Tibial artery (tissue), 4 donors: ENCODE measurements around the gene RNF182.

Experiments
- DNase-seq, 2 donors: peaks; one replicate each; pipeline ENCODE4 v3.0.0-alpha.2; 2019
- H3K27ac ChIP-seq, 2 donors: fragments of 200-600 bp; sonication (generic) in 1 of 2; 1 replicate in 1 of 2; 2 replicates in 1 of 2; pipeline ENCODE4 v1.5.1; 2018 to 2019; ENCODE audit warnings: mild to moderate bottlenecking in 1 of 2
- H3K27me3 ChIP-seq, 2 donors: fragments of 200-600 bp; sonication (generic) in 1 of 2; one replicate each; pipeline versions ENCODE4 v1.5.1 to v1.6.0; 2016 to 2019
- H3K36me3 ChIP-seq, 3 donors: fragments of 200-600 bp; sonication (generic) in 2 of 3; one replicate each; pipeline ENCODE4 v1.5.1; 2016 to 2019; ENCODE audit warnings: mild to moderate bottlenecking in 2 of 3
- H3K4me1 ChIP-seq, 4 donors: fragments of 200-600 bp; sonication (generic) in 2 of 4; 1 replicate in 3 of 4; 2 replicates in 1 of 4; pipeline ENCODE4 v1.5.1; 2016 to 2019
- H3K4me3 ChIP-seq, 2 donors: fragments of 200-600 bp; sonication (generic) in 1 of 2; 1 replicate in 1 of 2; 2 replicates in 1 of 2; pipeline ENCODE4 v1.5.1; 2018 to 2019; ENCODE audit warnings: mild to moderate bottlenecking in 2 of 2
- H3K9me3 ChIP-seq, 3 donors: fragments of 200-600 bp; sonication (generic) in 1 of 3; one replicate each; pipeline ENCODE4 v1.5.1; 2016 to 2019
- intact Hi-C: fragments of 100-400 bp; cut with DNase I; formaldehyde crosslinking; loops from one replicate; pipeline ENCODE4 v1.15.0; 2023; ENCODE audit warnings: low total_unique reads
- TF ChIP-seq, protein P1 (sequence below), 2 experiments: fragments of 200-600 bp in 1 of 2; fragments of 450-650 bp in 1 of 2; IDR thresholded peaks; one replicate each; pipeline ENCODE4 v1.5.1; 2017 to 2019; ENCODE audit warnings: antibody characterized with exemption in 2 of 2, mild to moderate bottlenecking in 1 of 2, moderate library complexity in 1 of 2

The RNF182 gene

GRCh38 chr6:13924146-13924948 lies 405 bp upstream of the RNF182 start:
- peak in 1 of 2 donors; percentile 71 for DNase-seq
- intact Hi-C loops: no loop called here
- no peaks in the 10 kb centered on the region for H3K36me3 ChIP-seq
- H3K27ac ChIP-seq: peak overlapping the region in 1 of 2 donors; percentile 45
- peaks cover 0 to 39% of the 10 kb centered on the region in 2 donors for H3K27me3 ChIP-seq
- TF ChIP-seq, protein P1, sequence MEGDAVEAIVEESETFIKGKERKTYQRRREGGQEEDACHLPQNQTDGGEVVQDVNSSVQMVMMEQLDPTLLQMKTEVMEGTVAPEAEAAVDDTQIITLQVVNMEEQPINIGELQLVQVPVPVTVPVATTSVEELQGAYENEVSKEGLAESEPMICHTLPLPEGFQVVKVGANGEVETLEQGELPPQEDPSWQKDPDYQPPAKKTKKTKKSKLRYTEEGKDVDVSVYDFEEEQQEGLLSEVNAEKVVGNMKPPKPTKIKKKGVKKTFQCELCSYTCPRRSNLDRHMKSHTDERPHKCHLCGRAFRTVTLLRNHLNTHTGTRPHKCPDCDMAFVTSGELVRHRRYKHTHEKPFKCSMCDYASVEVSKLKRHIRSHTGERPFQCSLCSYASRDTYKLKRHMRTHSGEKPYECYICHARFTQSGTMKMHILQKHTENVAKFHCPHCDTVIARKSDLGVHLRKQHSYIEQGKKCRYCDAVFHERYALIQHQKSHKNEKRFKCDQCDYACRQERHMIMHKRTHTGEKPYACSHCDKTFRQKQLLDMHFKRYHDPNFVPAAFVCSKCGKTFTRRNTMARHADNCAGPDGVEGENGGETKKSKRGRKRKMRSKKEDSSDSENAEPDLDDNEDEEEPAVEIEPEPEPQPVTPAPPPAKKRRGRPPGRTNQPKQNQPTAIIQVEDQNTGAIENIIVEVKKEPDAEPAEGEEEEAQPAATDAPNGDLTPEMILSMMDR (IDR thresholded peaks at IDR 0.05): no peak
- H3K4me3 ChIP-seq: peak overlapping the region; percentile 50 to 62
- H3K9me3 ChIP-seq: no peaks in the 10 kb centered on the region
- H3K4me1 ChIP-seq: peaks cover 0 to 21% (median 13%) of the 10 kb centered on the region in 4 donors

- H3K27ac ChIP-seq: no peak overlapping the region
- H3K27me3 ChIP-seq: peaks cover 0 to 56% of the 10 kb centered on the region in 2 donors
- no peaks in the 10 kb centered on the region for H3K9me3 ChIP-seq
- TF ChIP-seq, protein P1 (IDR thresholded peaks at IDR 0.05): no peak
- intact Hi-C loops: no loop called here
- no peaks in the 10 kb centered on the region for H3K36me3 ChIP-seq
- peaks cover 0 to 21% (median 13%) of the 10 kb centered on the region in 4 donors for H3K4me1 ChIP-seq
- H3K4me3 ChIP-seq: no peak overlapping the region
- no peak for DNase-seq
Measured at GRCh38 chr6:13926378-13926777, 1.6 kb downstream of the RNF182 start.

GRCh38 chr6:13927203-13927602 lies 2.5 kb downstream of the RNF182 start:
- TF ChIP-seq, protein P1 (IDR thresholded peaks at IDR 0.05): no peak
- Histone ChIP-seq H3K4me1 (peaks cover 0 to 21% (median 13%) of the 10 kb centered on the region in 4 donors), H3K27me3 (peaks cover 0 to 56% of the 10 kb centered on the region in 2 donors), H3K27ac (no peak overlapping the region), H3K4me3 (no peak overlapping the region), H3K36me3 (no peaks in the 10 kb centered on the region), H3K9me3 (peaks cover 0 to 5% (median 0%) of the 10 kb centered on the region in 3 donors)
- no peak for DNase-seq
- intact Hi-C loops: no loop called here

DNA sequence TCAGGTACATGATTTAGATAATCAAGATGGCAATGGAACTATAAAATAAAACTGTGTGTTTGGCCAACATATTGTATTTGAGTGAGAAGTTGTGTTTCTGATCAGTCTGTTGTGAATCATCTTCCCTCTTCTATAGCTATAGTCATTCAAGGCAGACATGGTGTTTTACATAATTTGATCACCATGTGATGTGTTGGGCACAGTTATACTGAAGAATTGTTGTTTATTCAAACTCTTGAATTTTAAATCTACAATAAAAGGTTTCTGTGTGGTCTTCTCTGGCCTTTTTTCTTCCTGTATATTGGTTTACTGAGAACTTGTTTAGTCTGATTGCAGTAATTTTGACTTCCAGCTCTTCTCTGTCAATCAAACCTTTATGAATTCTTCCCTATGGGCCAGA lies 4.4 kb downstream of the RNF182 start:
- peaks cover 0 to 56% of the 10 kb centered on the region in 2 donors for H3K27me3 ChIP-seq
- no peak overlapping the region for H3K27ac ChIP-seq
- H3K4me1 ChIP-seq: peaks cover 0 to 14% (median 11%) of the 10 kb centered on the region in 4 donors
- no peaks in the 10 kb centered on the region for H3K36me3 ChIP-seq
- DNase-seq: no peak
- TF ChIP-seq, protein P1 (IDR thresholded peaks at IDR 0.05): no peak
- H3K4me3 ChIP-seq: no peak overlapping the region
- peaks cover 0 to 5% (median 0%) of the 10 kb centered on the region in 3 donors for H3K9me3 ChIP-seq
- intact Hi-C loops: no loop called here

GRCh38 chr6:13931797-13932402 lies 7.1 kb downstream of the RNF182 start:
- TF ChIP-seq, protein P1 (IDR thresholded peaks at IDR 0.05): no peak
- peaks cover 0 to 40% of the 10 kb centered on the region in 2 donors for H3K27me3 ChIP-seq
- H3K4me1 ChIP-seq: no peaks in the 10 kb centered on the region
- H3K9me3 ChIP-seq: peaks cover 0 to 5% (median 0%) of the 10 kb centered on the region in 3 donors
- H3K36me3 ChIP-seq: no peaks in the 10 kb centered on the region
- no peak for DNase-seq
- H3K4me3 ChIP-seq: no peak overlapping the region
- no peak overlapping the region for H3K27ac ChIP-seq
- intact Hi-C loops: no loop called here
